ENCODE measurements around the gene SMG9.
"Not testable (repeated sequence)": the region's sequence is repeated elsewhere in the genome, so short reads cannot be mapped to it uniquely, and the experiment has no call there.

Gene SMG9

GRCh38 chr19:43688059-43688701, 66.6 kb downstream of the SMG9 start:
- DNase-seq: no peak

- DNase-seq: no peak
Measured at GRCh38 chr19:43687660-43687997, 67.1 kb downstream of the SMG9 start.

- no peak for DNase-seq
Measured at GRCh38 chr19:43684326-43684725, 70.4 kb downstream of the SMG9 start.

- DNase-seq: no peak
Measured at GRCh38 chr19:43683905-43684304, 70.9 kb downstream of the SMG9 start.

GRCh38 chr19:43682824-43683661, 71.7 kb downstream of the SMG9 start:
- no peak for DNase-seq

GRCh38 chr19:43682269-43682668, 72.5 kb downstream of the SMG9 start:
- DNase-seq: not testable (repeated sequence)

GRCh38 chr19:43681821-43682220, 72.9 kb downstream of the SMG9 start:
- no peak for DNase-seq

- no peak for DNase-seq
Measured at GRCh38 chr19:43678512-43679261, 76.1 kb downstream of the SMG9 start.

Data from NCI-H2081 (cell line).